Panc1 (cell line): ENCODE results near the gene PPM1G. TPM values are rescaled to one million over a fixed set of nuclear protein-coding genes. Genes with fewer than 3 reads are reported as not detected.

Experiments
- ATAC-seq: fragments of 200-7000 bp; cut with Tn5 transposase; 2 replicates; pipeline ENCODE4 v1.9.1; 2020; ENCODE audit warnings: mild to moderate bottlenecking, moderate library complexity
- BruUV-seq: library from RNA; stranded (reverse); fragments of 400-500 nt; replicated peaks from 2 replicates; lab custom pipeline; 2021; lab: Mats Ljungman, UMichigan
- CTCF ChIA-PET: fragments of 300-600 bp; sonication (Branson Sonifier 250); formaldehyde crosslinking; loops from one replicate; lab custom pipeline; 2022; ENCODE audit warnings: antibody characterized with exemption; lab: Charles Lee
- POLR2A ChIA-PET: fragments of 300-600 bp; sonication (Branson Sonifier 250); formaldehyde crosslinking; loops from one replicate; lab custom pipeline; 2022; ENCODE audit warnings: antibody characterized with exemption; lab: Charles Lee
- DNase-seq: peaks from one replicate; pipeline ENCODE4 v3.0.0-alpha.2; 2010; ENCODE audit warnings: low read depth, low spot score
- H3K27ac ChIP-seq: 2 replicates; pipeline ENCODE4 v1.5.1; 2011; ENCODE audit warnings: mild to moderate bottlenecking, low read length, inconsistent platforms
- H3K27me3 ChIP-seq: fragments of 200-500 bp; sonication (Bioruptor generic); 2 replicates; pipeline ENCODE4 v1.6.0; 2014; ENCODE audit warnings: low read length, inconsistent platforms; ENCODE audit not compliant: control insufficient read depth, insufficient read depth
- H3K36me3 ChIP-seq: fragments of 200-500 bp; sonication (Bioruptor generic); 2 replicates; pipeline ENCODE4 v1.5.1; 2014; ENCODE audit warnings: inconsistent platforms, mild to moderate bottlenecking, low read length, moderate library complexity; ENCODE audit not compliant: control insufficient read depth, insufficient read depth
- H3K4me1 ChIP-seq: 2 replicates; pipeline ENCODE4 v1.5.1; 2011; ENCODE audit warnings: inconsistent platforms, mild to moderate bottlenecking, low read length, moderate library complexity; ENCODE audit not compliant: control insufficient read depth, insufficient read depth
- H3K4me3 ChIP-seq, 2 experiments: 2 replicates each; pipeline ENCODE4 v1.5.1; 2011 to 2012; ENCODE audit warnings: low read depth in 2 of 2, low read length in 2 of 2, mild to moderate bottlenecking in 2 of 2, inconsistent platforms in 1 of 2, moderate library complexity in 1 of 2
- H3K9me3 ChIP-seq: fragments of 200-500 bp; sonication (Bioruptor generic); 2 replicates; pipeline ENCODE4 v1.5.1; 2014; ENCODE audit warnings: low read depth, mild to moderate bottlenecking, inconsistent platforms, low read length, moderate library complexity; ENCODE audit not compliant: control insufficient read depth, insufficient read depth
- CTCF ChIP-seq: fragments of 450-650 bp; IDR thresholded peaks from 2 replicates; pipeline ENCODE4 v1.5.1; 2017; ENCODE audit warnings: mild to moderate bottlenecking
- POLR2AphosphoS5 ChIP-seq: IDR thresholded peaks from 2 replicates; pipeline ENCODE4 v1.6.1; 2012; ENCODE audit warnings: mild to moderate bottlenecking, low read depth, low read length, moderate library complexity
- REST ChIP-seq, 2 experiments: IDR thresholded peaks; 2 replicates each; pipeline ENCODE4 v1.6.1; 2011 to 2012; ENCODE audit warnings: low read depth in 2 of 2, control low read depth in 1 of 2, low read length in 1 of 2, mild to moderate bottlenecking in 1 of 2, moderate library complexity in 1 of 2; ENCODE audit not compliant: insufficient read depth in 1 of 2
- SIN3A ChIP-seq: IDR thresholded peaks from 2 replicates; pipeline ENCODE4 v1.6.1; 2012; ENCODE audit warnings: low read depth, mild to moderate bottlenecking, low read length, moderate library complexity, borderline replicate concordance; ENCODE audit not compliant: insufficient read depth
- TCF7L2 ChIP-seq: IDR thresholded peaks from 2 replicates; pipeline ENCODE4 v1.6.1; 2011; ENCODE audit warnings: mild to moderate bottlenecking, low read depth, low read length, inconsistent platforms
- in situ Hi-C: cut with HindIII; loops from 2 replicates; pipeline ENCODE4 v1.10.0; 2016; ENCODE audit warnings: low sequenced_read_pairs, low pct_unique_long_range_greater_than_20kb
- intact Hi-C: fragments of 100-400 bp; cut with micrococcal nuclease; formaldehyde crosslinking; loops from one replicate; pipeline ENCODE4 v1.10.0; 2022; ENCODE audit not compliant: unreplicated experiment
- total RNA-seq: library from RNA; stranded (reverse); gene quantifications from one replicate; pipeline ENCODE4 v1.2.1, GENCODE V29; 2021; ENCODE audit not compliant: unreplicated experiment

Gene PPM1G
- total RNA-seq, 1 experiment from 2014 or later = 115 TPM

- no peaks in the 10 kb centered on the region for H3K9me3 ChIP-seq
- no peak overlapping the region for H3K27ac ChIP-seq
- POLR2A ChIA-PET = interaction anchor here (0.6 kb wide), 1 partner anchor 101 kb away, joined by 7 read pairs; no protein-coding TSS in a partner anchor
- no peaks in the 10 kb centered on the region for H3K27me3 ChIP-seq
- CTCF ChIA-PET = no interaction called here
- no TSS peak for BruUV-seq
- in situ Hi-C loops = no loop called here
- H3K4me3 ChIP-seq = no peak overlapping the region
- H3K36me3 ChIP-seq = no peaks in the 10 kb centered on the region; the same call in 1 of the 2 replicates
- ATAC-seq = no peak
- TF ChIP-seq POLR2AphosphoS5 (no peak), SIN3A (no peak), TCF7L2 (no peak), CTCF (no peak), REST (IDR thresholded peaks at IDR 0.05; ENCODE audit: insufficient read depth in 1 of 2, low read depth in 2 of 2, low read length in 1 of 2) (no peak)
- no peaks in the 10 kb centered on the region for H3K4me1 ChIP-seq
- intact Hi-C loops = no loop called here
- no peak for DNase-seq
These were observed 36.7 kb upstream of the PPM1G start for GRCh38 chr2:27446057-27446456.

GRCh38 chr2:27445615-27446014 is 36.2 kb upstream of the PPM1G start:
- Histone ChIP-seq H3K9me3 (no peaks in the 10 kb centered on the region), H3K4me3 (no peak overlapping the region), H3K27me3 (no peaks in the 10 kb centered on the region), H3K27ac (no peak overlapping the region), H3K36me3 (peaks cover 2% of the 10 kb centered on the region; the same call in 1 of the 2 replicates), H3K4me1 (no peaks in the 10 kb centered on the region)
- ATAC-seq = no peak
- intact Hi-C loops (no loop called here), in situ Hi-C loops (no loop called here)
- ChIA-PET POLR2A (interaction anchor here (0.6 kb wide), 1 partner anchor 101 kb away, joined by 7 read pairs; no protein-coding TSS in a partner anchor), CTCF (interaction anchor here (0.6 kb wide), 1 partner anchor 569 kb away, joined by 4 read pairs; no protein-coding TSS in a partner anchor)
- no peak for DNase-seq
- no peak for TF ChIP-seq REST (IDR thresholded peaks at IDR 0.05; ENCODE audit: insufficient read depth in 1 of 2, low read depth in 2 of 2, low read length in 1 of 2)
- no TSS peak for BruUV-seq
